CD4-positive, alpha-beta memory T cell (primary cell): ENCODE measurements around the gene HOXA2. TPM values are rescaled to one million over a fixed set of nuclear protein-coding genes. Genes with fewer than 3 reads are reported as not detected.

ENCODE experiments used
- CTCF ChIA-PET: fragments of 350-600 bp; sonication (Branson Sonifier 250); formaldehyde crosslinking; loops from one replicate; lab custom pipeline; 2021; ENCODE audit warnings: inconsistent platforms; ENCODE audit not compliant: partially characterized antibody; lab: Charles Lee
- POLR2A ChIA-PET: fragments of 350-600 bp; sonication (Branson Sonifier 250); formaldehyde crosslinking; loops from one replicate; lab custom pipeline; 2021; ENCODE audit not compliant: partially characterized antibody; lab: Charles Lee
- DNase-seq, 5 donors: peaks; one replicate each; pipeline versions ENCODE4 v3.0.0 to v3.0.0-alpha.2; 2020 to 2022; ENCODE audit warnings: mixed read lengths in 1 of 5
- H3K27ac ChIP-seq: one replicate; pipeline ENCODE4 v1.7.0; 2013; ENCODE audit warnings: low read depth, low read length
- H3K27me3 ChIP-seq: 2 replicates; pipeline ENCODE4 v1.7.0; 2013; ENCODE audit warnings: mild to moderate bottlenecking, low read length, moderate library complexity; ENCODE audit not compliant: insufficient read depth
- H3K36me3 ChIP-seq: 2 replicates; pipeline ENCODE4 v1.7.0; 2013; ENCODE audit warnings: mild to moderate bottlenecking, low read length, moderate library complexity; ENCODE audit not compliant: insufficient read depth
- H3K4me1 ChIP-seq: 2 replicates; pipeline ENCODE4 v1.7.0; 2013; ENCODE audit warnings: mild to moderate bottlenecking, low read length, moderate library complexity; ENCODE audit not compliant: insufficient read depth
- H3K4me3 ChIP-seq, 2 donors: one replicate each; pipeline ENCODE4 v1.7.0; 2013; ENCODE audit warnings: low read length in 2 of 2, mild to moderate bottlenecking in 1 of 2
- H3K9me3 ChIP-seq, 2 donors: one replicate each; pipeline ENCODE4 v1.7.0; 2013; ENCODE audit warnings: low read length in 2 of 2, control low read depth in 1 of 2; ENCODE audit not compliant: control insufficient read depth in 1 of 2
- H3K27ac Mint-ChIP-seq, 7 donors: one replicate each; pipeline ENCODE4 v1.8.0; 2020 to 2021; ENCODE audit warnings: mixed read lengths in 7 of 7, mild to moderate bottlenecking in 6 of 7, inconsistent platforms in 3 of 7, moderate library complexity in 3 of 7
- H3K27me3 Mint-ChIP-seq, 2 donors: one replicate each; pipeline ENCODE4 v1.8.0; 2020 to 2021; ENCODE audit warnings: mixed read lengths in 2 of 2
- H3K36me3 Mint-ChIP-seq, 2 donors: one replicate each; pipeline ENCODE4 v1.8.0; 2020 to 2021; ENCODE audit warnings: mixed read lengths in 2 of 2, inconsistent platforms in 1 of 2, mild to moderate bottlenecking in 1 of 2
- H3K4me1 Mint-ChIP-seq, 4 donors: one replicate each; pipeline ENCODE4 v1.8.0; 2020 to 2021; ENCODE audit warnings: mixed read lengths in 4 of 4, mild to moderate bottlenecking in 1 of 4
- H3K4me3 Mint-ChIP-seq, 8 donors: one replicate each; pipeline ENCODE4 v1.8.0; 2020 to 2021; ENCODE audit warnings: mixed read lengths in 8 of 8, mild to moderate bottlenecking in 7 of 8, moderate library complexity in 6 of 8, inconsistent platforms in 3 of 8
- H3K9me3 Mint-ChIP-seq, 8 donors: one replicate each; pipeline ENCODE4 v1.8.0; 2020 to 2021; ENCODE audit warnings: mixed read lengths in 8 of 8, mild to moderate bottlenecking in 5 of 8, inconsistent platforms in 3 of 8, moderate library complexity in 1 of 8
- intact Hi-C: fragments of 100-400 bp; cut with micrococcal nuclease; formaldehyde crosslinking; loops from one replicate; pipeline ENCODE4 v1.15.1; 2023
- polyA plus RNA-seq, 2 donors: library from polyadenylated mRNA; unstranded; fragments of 300-500 nt; fragmentation: Illumina TruSeq; gene quantifications; one replicate each; pipeline ENCODE4 v1.2.3, GENCODE V29; 2021
- total RNA-seq, 2 experiments: library from RNA; stranded (reverse); gene quantifications; one replicate each; pipeline ENCODE4 v1.2.3, GENCODE V29; 2021

HOXA2 gene
- total and polyA plus RNA-seq, 4 experiments from 2014 or later, result not detected

DNA sequence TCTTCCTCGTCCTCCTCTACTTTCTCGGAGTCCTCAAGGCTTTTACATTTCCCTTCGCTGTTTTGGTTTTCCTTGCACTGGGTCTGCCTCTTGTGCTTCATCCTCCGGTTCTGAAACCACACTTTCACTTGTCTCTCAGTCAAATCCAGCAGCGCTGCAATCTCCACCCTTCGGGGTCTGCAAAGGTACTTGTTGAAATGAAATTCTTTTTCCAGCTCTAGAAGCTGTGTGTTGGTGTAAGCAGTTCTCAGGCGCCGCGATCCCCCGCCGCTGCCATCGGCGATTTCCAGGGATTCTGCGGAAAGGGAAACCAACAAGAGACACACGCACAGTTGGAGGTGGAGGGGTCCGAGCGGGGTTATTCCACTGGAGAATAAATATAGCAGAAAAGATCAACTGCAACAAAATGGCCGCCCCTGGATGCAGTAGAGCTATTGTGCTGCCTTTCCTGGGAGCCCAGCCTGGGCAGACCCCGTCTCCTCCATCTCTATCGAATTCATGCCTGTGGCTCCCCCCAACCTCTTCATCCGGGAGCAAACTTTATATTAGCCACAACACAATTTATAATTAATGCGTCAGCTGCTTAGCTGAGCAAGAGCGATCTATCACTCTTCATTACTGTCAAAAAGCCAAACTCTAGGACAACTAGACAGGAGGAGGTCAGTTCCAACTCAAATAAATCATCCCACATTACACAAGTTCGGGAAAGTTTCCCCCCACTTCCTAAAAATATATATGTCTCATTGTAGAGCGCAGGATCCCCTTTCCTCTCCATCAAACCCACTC is 1.1 kb downstream of the HOXA2 start:
- no peaks in the 10 kb centered on the region for H3K36me3 ChIP-seq
- H3K4me3 Mint-ChIP-seq, result peak overlapping the region in 2 of 8 donors; percentile 20 to 61
- H3K4me3 ChIP-seq, result no peak overlapping the region
- DNase-seq, result no peak
- intact Hi-C loops, result no loop called here
- peak overlapping the region in 1 of 7 donors; percentile 68 for H3K27ac Mint-ChIP-seq
- peaks cover 34% of the 10 kb centered on the region for H3K27me3 ChIP-seq
- no peak overlapping the region for H3K27ac ChIP-seq
- ChIA-PET POLR2A (no interaction called here), CTCF (interaction anchor here (2.0 kb wide), 1 partner anchor 49 kb away, joined by 4 read pairs; no protein-coding TSS in a partner anchor)
- H3K27me3 Mint-ChIP-seq, result peaks cover 40 to 63% of the 10 kb centered on the region in 2 donors
- peaks cover 23% of the 10 kb centered on the region for H3K4me1 ChIP-seq
- no peaks in the 10 kb centered on the region for H3K9me3 ChIP-seq
- peaks cover 13 to 40% of the 10 kb centered on the region in 2 donors for H3K36me3 Mint-ChIP-seq
- peaks cover 0 to 7% (median 0%) of the 10 kb centered on the region in 8 donors for H3K9me3 Mint-ChIP-seq
- H3K4me1 Mint-ChIP-seq, result peaks cover 19 to 46% (median 31%) of the 10 kb centered on the region in 4 donors

DNA sequence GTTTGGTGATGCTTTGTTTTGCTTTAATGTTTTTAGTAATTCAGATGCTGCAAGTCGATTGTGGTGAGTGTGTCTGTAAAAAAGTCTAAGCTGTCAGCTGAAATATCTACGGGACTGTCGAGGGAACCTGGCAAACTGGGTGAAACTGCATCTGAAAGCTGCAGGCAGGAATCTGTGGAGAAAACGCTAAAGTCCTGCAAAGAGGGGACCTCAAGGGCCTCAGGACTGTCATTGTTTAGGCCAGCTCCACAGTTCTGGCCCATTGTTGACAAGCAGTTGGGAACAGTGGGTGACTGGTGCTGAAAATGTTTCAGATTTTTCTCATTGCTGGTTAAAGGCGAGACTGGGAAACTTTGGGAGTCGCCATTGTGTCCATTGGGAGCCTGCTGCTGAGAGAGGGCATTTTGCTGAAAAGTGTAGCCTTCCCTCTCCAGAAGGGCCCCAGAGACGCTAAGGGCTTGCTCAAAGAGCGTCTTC is 1.8 kb downstream of the HOXA2 start:
- intact Hi-C loops, result no loop called here
- Histone ChIP-seq H3K4me3 (no peak overlapping the region), H3K9me3 (no peaks in the 10 kb centered on the region), H3K4me1 (peaks cover 23% of the 10 kb centered on the region), H3K27ac (no peak overlapping the region), H3K27me3 (peaks cover 34% of the 10 kb centered on the region), H3K36me3 (no peaks in the 10 kb centered on the region)
- Mint-ChIP-seq H3K4me3 (no peak overlapping the region), H3K27me3 (peaks cover 40 to 58% of the 10 kb centered on the region in 2 donors), H3K9me3 (peaks cover 0 to 7% (median 0%) of the 10 kb centered on the region in 8 donors), H3K27ac (no peak overlapping the region), H3K36me3 (peaks cover 14 to 40% of the 10 kb centered on the region in 2 donors), H3K4me1 (peaks cover 19 to 47% (median 33%) of the 10 kb centered on the region in 4 donors)
- ChIA-PET CTCF (interaction anchor here (2.0 kb wide), 1 partner anchor 50 kb away, joined by 4 read pairs; no protein-coding TSS in a partner anchor), POLR2A (no interaction called here)
- DNase-seq, result no peak

DNA sequence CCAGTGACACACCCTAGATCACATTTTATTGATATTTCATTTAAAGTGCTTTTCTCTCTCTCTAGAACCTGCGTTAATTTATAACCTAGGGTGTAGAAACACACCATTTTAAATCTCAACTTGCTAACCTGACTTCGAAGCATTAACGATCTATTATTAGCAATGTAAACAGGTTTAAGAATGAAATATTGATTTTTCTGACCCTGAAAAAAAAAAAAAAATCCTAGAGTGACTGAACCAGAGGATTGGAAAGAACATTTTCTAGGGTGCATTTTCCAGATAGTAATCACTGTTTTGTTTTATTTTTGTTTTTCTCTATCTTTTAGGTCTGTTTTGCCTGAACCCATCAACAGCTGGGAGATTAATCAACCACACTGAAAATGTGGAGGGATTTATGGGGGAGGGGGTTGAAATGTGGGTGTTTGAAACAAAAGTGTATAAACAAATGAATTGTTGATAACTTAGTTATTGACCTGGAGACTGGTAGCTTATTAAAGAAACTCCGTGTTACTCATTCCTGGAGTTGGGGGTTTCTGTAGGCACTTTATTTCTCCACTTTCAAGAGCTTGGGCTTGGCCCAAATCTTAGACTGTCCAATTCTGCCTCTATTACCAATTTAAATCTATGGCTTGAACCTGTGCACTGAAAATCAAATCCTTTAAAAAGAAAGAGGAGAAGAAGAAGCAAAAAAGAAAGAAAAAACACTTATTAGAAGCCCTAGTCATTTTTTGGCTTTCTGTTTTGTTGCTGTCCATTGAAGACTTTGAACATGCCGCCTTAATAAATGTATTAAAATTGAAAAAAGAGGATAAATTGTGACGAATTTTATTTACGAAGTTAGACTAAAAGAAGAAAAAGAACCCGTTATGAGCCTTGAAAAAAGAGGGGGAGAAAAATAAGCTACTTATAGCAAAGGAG is 2.8 kb downstream of the HOXA2 start:
- H3K36me3 Mint-ChIP-seq, result peaks cover 18 to 33% of the 10 kb centered on the region in 2 donors
- no peaks in the 10 kb centered on the region for H3K36me3 ChIP-seq
- H3K27ac Mint-ChIP-seq, result no peak overlapping the region
- CTCF ChIA-PET, result interaction anchor here (0.5 to 2.0 kb wide), 3 partner anchors 51 to 68 kb away, joined by 4 read pairs; no protein-coding TSS in a partner anchor
- H3K27ac ChIP-seq, result no peak overlapping the region
- peaks cover 22 to 57% (median 41%) of the 10 kb centered on the region in 4 donors for H3K4me1 Mint-ChIP-seq
- peaks cover 0 to 7% (median 0%) of the 10 kb centered on the region in 8 donors for H3K9me3 Mint-ChIP-seq
- no peak overlapping the region for H3K4me3 ChIP-seq
- H3K4me1 ChIP-seq, result peaks cover 31% of the 10 kb centered on the region
- POLR2A ChIA-PET, result interaction anchor here (0.6 kb wide), 1 partner anchor 9 kb away, joined by 3 read pairs; no protein-coding TSS in a partner anchor
- peak overlapping the region in 1 of 8 donors; percentile 26 for H3K4me3 Mint-ChIP-seq
- peaks cover 33% of the 10 kb centered on the region for H3K27me3 ChIP-seq
- intact Hi-C loops, result loop anchor here (5.0 kb wide), 1 partner anchor 63 kb away; no protein-coding TSS in a partner anchor
- DNase-seq, result no peak
- no peaks in the 10 kb centered on the region for H3K9me3 ChIP-seq
- peaks cover 40 to 60% of the 10 kb centered on the region in 2 donors for H3K27me3 Mint-ChIP-seq

DNA sequence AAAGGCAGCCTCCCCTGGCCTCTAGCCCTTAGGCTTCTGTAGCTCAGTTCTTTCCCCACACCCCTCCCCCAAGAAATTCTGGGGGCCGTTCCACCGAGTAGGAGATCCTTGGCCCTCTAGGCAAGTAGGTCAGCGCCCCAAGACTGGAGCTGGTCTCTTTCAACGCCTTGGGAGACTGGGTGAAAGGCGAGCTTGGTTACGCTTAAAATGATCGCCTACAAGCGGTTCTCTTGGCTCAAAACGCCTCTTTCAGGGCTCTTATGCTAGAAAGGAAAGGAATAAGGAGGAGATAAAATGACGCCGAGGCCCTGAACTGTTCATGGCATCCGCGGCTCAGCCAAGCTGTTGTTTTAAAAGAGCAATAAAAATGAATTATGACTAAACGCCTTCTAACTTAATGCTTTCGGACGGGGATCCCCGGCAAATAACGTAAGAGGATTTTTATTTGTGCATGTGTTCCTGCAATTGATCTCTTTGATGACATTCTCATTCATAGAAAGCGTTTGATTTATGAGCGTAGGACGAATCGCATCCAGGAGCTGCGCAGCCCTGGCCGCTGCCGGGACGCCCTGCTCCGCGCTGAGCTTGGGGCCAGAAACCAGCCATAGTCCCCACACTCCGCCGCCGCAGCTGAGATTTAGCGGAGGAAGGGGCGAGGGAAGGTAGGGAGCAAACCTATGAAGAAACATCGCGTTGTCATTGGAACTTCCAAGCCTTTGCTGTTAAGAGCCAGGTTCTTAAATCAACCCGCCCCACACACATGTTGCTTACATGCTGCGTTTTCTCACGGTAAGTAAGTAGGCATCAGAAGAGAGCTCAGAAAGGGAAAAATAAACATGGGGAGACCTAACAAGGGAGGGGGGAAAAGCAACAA is 3.7 kb downstream of the HOXA2 start:
- intact Hi-C loops, result loop anchor here (5.0 kb wide), 1 partner anchor 63 kb away; no protein-coding TSS in a partner anchor
- no peak for DNase-seq
- Histone ChIP-seq H3K36me3 (no peaks in the 10 kb centered on the region), H3K4me3 (no peak overlapping the region), H3K4me1 (peaks cover 31% of the 10 kb centered on the region), H3K9me3 (no peaks in the 10 kb centered on the region), H3K27ac (no peak overlapping the region), H3K27me3 (peaks cover 29% of the 10 kb centered on the region)
- peaks cover 22 to 64% (median 41%) of the 10 kb centered on the region in 4 donors for H3K4me1 Mint-ChIP-seq
- ChIA-PET CTCF (interaction anchor here (0.5 to 1.2 kb wide), 2 partner anchors 63 to 67 kb away, joined by 4 read pairs; no protein-coding TSS in a partner anchor), POLR2A (no interaction called here)
- peaks cover 40 to 62% of the 10 kb centered on the region in 2 donors for H3K27me3 Mint-ChIP-seq
- H3K27ac Mint-ChIP-seq, result no peak overlapping the region
- peaks cover 0 to 4% (median 0%) of the 10 kb centered on the region in 8 donors for H3K9me3 Mint-ChIP-seq
- H3K4me3 Mint-ChIP-seq, result peak overlapping the region in 5 of 8 donors; percentile 4 to 61 (median 26)
- H3K36me3 Mint-ChIP-seq, result peaks cover 18 to 31% of the 10 kb centered on the region in 2 donors

DNA sequence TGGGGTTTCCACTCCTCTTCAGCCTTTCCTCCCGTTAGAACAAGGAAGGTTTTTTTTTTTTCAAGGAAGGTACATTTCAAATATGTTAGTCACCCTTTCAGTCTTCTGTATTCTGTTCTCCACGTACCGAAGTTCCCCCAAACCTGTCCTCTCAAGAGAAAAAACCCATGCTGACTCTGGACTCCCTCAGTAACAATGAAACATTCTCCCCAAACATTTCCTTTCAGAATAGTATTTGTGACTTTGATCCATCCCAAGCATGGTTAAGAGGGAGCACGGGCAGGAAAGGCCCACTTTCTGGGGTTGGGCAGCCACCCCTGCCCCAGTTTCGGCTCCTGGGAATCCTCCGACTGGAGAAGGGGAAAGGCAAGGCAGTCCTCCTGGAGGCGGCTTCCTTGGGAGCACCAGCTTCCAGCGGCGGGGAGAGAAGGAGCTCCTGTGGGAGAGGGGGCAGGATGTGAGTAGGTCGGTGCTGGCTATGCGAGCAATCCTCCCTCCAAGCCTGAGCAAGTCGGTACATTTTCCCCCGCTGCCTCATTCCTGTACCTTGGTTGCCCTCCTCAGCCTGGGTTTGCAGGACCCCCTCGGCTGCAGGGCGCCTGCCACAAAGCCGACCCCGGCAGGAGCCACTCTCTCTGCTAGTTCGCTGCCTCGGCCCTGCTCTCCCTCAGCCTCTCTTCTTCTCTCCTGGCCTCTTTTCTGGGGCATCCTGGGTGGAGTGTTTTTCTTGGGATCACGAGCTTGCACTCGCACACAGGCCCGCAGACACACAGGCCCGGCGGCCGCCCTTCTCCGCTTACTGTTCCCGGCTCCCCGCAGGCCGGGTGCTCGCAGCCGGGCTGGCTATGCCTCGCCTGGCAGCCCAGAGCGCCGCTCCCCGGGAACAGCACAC is 4.6 kb downstream of the HOXA2 start:
- H3K9me3 Mint-ChIP-seq, result peaks cover 0 to 3% (median 0%) of the 10 kb centered on the region in 8 donors
- Histone ChIP-seq H3K27me3 (peaks cover 21% of the 10 kb centered on the region), H3K9me3 (no peaks in the 10 kb centered on the region), H3K4me1 (peaks cover 31% of the 10 kb centered on the region), H3K4me3 (no peak overlapping the region), H3K36me3 (no peaks in the 10 kb centered on the region), H3K27ac (no peak overlapping the region)
- H3K4me1 Mint-ChIP-seq, result peaks cover 18 to 58% (median 36%) of the 10 kb centered on the region in 4 donors
- H3K27me3 Mint-ChIP-seq, result peaks cover 40 to 61% of the 10 kb centered on the region in 2 donors
- DNase-seq, result no peak
- H3K27ac Mint-ChIP-seq, result peak overlapping the region in 2 of 7 donors; percentile 13 to 70
- POLR2A ChIA-PET, result interaction anchor here (1.9 kb wide), 1 partner anchor 33 kb away, joined by 6 read pairs; the partner anchor contains the start of gene HOXA4
- H3K36me3 Mint-ChIP-seq, result peaks cover 18 to 30% of the 10 kb centered on the region in 2 donors
- CTCF ChIA-PET, result interaction anchor here (1.4 kb wide), 1 partner anchor 12 kb away, joined by 4 read pairs; no protein-coding TSS in a partner anchor
- intact Hi-C loops, result loop anchor here (5.0 kb wide), 1 partner anchor 64 kb away; no protein-coding TSS in a partner anchor
- H3K4me3 Mint-ChIP-seq, result peak overlapping the region; percentile 86 to 96 (median 93)
